Ascending aorta (tissue), 2 donors: ENCODE results near the gene PLEKHO2. TPM values are rescaled to one million over a fixed set of nuclear protein-coding genes. Genes with fewer than 3 reads are reported as not detected.
A peak's percentile ranks its signal among the peaks of the same experiment; 100 is the strongest.

Experiments used
- DNase-seq, 2 donors: peaks; one replicate each; pipeline ENCODE4 v3.0.0-alpha.2; 2019; ENCODE audit warnings: low spot score in 2 of 2
- H3K27ac ChIP-seq, 2 donors: fragments of 200-600 bp; sonication (generic); one replicate each; pipeline ENCODE4 v1.5.1; 2016 to 2017; ENCODE audit warnings: mild to moderate bottlenecking in 1 of 2
- H3K27me3 ChIP-seq: fragments of 200-600 bp; sonication (generic); one replicate; pipeline ENCODE4 v1.5.1; 2017
- H3K36me3 ChIP-seq, 2 donors: fragments of 200-600 bp; sonication (generic); one replicate each; pipeline ENCODE4 v1.5.1; 2016
- H3K4me1 ChIP-seq, 2 donors: fragments of 200-600 bp; sonication (generic); one replicate each; pipeline ENCODE4 v1.5.1; 2016 to 2017; ENCODE audit warnings: mild to moderate bottlenecking in 1 of 2
- H3K4me3 ChIP-seq, 2 donors: fragments of 200-600 bp; sonication (generic); one replicate each; pipeline ENCODE4 v1.5.1; 2016 to 2017; ENCODE audit warnings: mild to moderate bottlenecking in 1 of 2
- H3K9me3 ChIP-seq, 2 donors: fragments of 200-600 bp; sonication (generic); one replicate each; pipeline ENCODE4 v1.5.1; 2016
- intact Hi-C: fragments of 100-400 bp; cut with DNase I; formaldehyde crosslinking; loops from one replicate; pipeline ENCODE4 v1.15.1; 2023
- total RNA-seq: library from RNA; depleted of rRNA; stranded (reverse); fragments of >200 nt; gene quantifications from one replicate; pipeline ENCODE4 v1.1.0, GENCODE V29; 2016
- TF ChIP-seq, protein P1 (sequence below), 3 experiments: fragments of 200-600 bp in 2 of 3; fragments of 450-650 bp in 1 of 3; sonication (generic) in 2 of 3; IDR thresholded peaks; one replicate each; pipeline ENCODE4 v1.5.1; 2016 to 2019; ENCODE audit warnings: antibody characterized with exemption in 3 of 3, mild to moderate bottlenecking in 1 of 3, moderate library complexity in 1 of 3

PLEKHO2 gene
- total RNA-seq, 1 donor from 2014 or later, result 41.4 TPM

- intact Hi-C loops, result no loop called here
- H3K27me3 ChIP-seq, result no peaks in the 10 kb centered on the region
- TF ChIP-seq, protein P1, sequence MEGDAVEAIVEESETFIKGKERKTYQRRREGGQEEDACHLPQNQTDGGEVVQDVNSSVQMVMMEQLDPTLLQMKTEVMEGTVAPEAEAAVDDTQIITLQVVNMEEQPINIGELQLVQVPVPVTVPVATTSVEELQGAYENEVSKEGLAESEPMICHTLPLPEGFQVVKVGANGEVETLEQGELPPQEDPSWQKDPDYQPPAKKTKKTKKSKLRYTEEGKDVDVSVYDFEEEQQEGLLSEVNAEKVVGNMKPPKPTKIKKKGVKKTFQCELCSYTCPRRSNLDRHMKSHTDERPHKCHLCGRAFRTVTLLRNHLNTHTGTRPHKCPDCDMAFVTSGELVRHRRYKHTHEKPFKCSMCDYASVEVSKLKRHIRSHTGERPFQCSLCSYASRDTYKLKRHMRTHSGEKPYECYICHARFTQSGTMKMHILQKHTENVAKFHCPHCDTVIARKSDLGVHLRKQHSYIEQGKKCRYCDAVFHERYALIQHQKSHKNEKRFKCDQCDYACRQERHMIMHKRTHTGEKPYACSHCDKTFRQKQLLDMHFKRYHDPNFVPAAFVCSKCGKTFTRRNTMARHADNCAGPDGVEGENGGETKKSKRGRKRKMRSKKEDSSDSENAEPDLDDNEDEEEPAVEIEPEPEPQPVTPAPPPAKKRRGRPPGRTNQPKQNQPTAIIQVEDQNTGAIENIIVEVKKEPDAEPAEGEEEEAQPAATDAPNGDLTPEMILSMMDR (IDR thresholded peaks at IDR 0.05), result no peak
- DNase-seq, result no peak
- peaks cover 3 to 18% of the 10 kb centered on the region in 2 donors for H3K4me1 ChIP-seq
- H3K27ac ChIP-seq, result no peak overlapping the region
- H3K36me3 ChIP-seq, result peaks cover 47 to 56% of the 10 kb centered on the region in 2 donors
- no peak overlapping the region for H3K4me3 ChIP-seq
- no peaks in the 10 kb centered on the region for H3K9me3 ChIP-seq
Observed at GRCh38 chr15:64861331-64861730, 19.6 kb downstream of the PLEKHO2 start.

DNA sequence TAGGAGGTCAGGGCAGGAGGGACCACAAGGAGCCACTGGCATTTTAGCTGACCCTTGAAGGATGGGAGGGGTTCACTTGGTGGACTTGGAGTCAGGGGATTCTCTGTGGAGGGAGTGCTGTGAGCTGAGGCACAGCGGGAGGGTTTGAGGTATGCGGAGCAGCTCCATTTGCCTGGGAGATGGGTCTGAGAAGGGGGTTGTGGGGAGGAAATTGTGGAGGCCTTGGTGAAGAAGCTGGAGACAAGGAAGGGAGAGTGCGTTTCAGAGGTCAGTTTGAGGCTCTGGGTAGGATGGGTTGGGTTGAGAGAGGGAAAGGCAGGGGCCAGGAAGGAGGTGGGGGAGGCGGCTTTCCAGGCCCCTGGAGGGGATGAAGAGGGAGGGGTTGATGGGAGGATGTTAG is 20.2 kb downstream of the PLEKHO2 start:
- no peaks in the 10 kb centered on the region for H3K27me3 ChIP-seq
- peaks cover 54 to 62% of the 10 kb centered on the region in 2 donors for H3K36me3 ChIP-seq
- peaks cover 3 to 12% of the 10 kb centered on the region in 2 donors for H3K4me1 ChIP-seq
- intact Hi-C loops, result no loop called here
- no peak overlapping the region for H3K4me3 ChIP-seq
- H3K9me3 ChIP-seq, result no peaks in the 10 kb centered on the region
- TF ChIP-seq, protein P1 (IDR thresholded peaks at IDR 0.05), result no peak
- DNase-seq, result no peak
- no peak overlapping the region for H3K27ac ChIP-seq

DNA sequence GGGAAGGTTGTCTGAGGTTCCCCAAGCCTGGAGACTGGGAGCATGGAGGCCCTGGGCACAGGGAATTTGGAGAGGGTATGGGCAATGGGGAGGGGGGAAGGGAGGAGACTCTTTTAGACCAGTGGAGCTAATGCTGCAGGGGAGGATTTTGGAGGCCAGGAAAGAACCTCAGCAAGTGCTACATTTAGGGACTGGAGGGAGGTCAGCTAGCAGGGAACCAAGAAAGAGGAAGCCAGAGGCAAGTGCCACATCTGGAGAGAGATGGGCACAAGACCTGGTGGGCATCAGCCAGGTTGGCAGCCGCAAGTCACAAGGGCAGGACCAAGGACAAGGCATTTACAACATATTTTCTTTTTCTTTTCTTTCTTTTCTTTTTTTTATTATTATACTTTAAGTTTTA is 20.7 kb downstream of the PLEKHO2 start:
- no peaks in the 10 kb centered on the region for H3K9me3 ChIP-seq
- intact Hi-C loops, result no loop called here
- no peaks in the 10 kb centered on the region for H3K27me3 ChIP-seq
- TF ChIP-seq, protein P1 (IDR thresholded peaks at IDR 0.05), result no peak
- no peak overlapping the region for H3K27ac ChIP-seq
- no peak overlapping the region for H3K4me3 ChIP-seq
- H3K4me1 ChIP-seq, result peaks cover under 1 to 7% of the 10 kb centered on the region in 2 donors
- DNase-seq, result no peak
- peaks cover 58 to 66% of the 10 kb centered on the region in 2 donors for H3K36me3 ChIP-seq

DNA sequence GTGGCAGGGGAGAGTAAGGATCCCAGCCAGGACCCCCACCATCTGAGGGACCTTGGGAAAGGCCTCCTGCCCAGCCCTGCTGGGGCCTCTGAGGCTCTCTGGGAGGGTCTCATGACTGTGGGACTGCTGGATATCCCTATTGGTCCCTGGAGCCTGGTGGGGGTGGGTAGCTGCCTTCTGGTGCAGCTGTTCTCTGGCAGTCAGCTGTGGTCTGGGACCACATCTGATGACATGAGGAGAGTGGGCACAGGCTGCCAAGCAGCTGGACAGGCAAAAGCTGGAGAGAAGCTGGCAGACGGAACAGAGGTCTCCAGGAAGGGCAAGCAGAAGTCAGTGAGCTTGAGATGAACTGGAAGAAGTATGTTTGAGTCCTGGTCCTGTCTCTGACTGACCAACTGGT is 22.4 kb downstream of the PLEKHO2 start:
- intact Hi-C loops, result no loop called here
- no peaks in the 10 kb centered on the region for H3K4me1 ChIP-seq
- TF ChIP-seq, protein P1 (IDR thresholded peaks at IDR 0.05), result no peak
- peaks cover 63 to 71% of the 10 kb centered on the region in 2 donors for H3K36me3 ChIP-seq
- no peak overlapping the region for H3K4me3 ChIP-seq
- H3K27ac ChIP-seq, result no peak overlapping the region
- H3K27me3 ChIP-seq, result no peaks in the 10 kb centered on the region
- no peaks in the 10 kb centered on the region for H3K9me3 ChIP-seq
- DNase-seq, result no peak

DNA sequence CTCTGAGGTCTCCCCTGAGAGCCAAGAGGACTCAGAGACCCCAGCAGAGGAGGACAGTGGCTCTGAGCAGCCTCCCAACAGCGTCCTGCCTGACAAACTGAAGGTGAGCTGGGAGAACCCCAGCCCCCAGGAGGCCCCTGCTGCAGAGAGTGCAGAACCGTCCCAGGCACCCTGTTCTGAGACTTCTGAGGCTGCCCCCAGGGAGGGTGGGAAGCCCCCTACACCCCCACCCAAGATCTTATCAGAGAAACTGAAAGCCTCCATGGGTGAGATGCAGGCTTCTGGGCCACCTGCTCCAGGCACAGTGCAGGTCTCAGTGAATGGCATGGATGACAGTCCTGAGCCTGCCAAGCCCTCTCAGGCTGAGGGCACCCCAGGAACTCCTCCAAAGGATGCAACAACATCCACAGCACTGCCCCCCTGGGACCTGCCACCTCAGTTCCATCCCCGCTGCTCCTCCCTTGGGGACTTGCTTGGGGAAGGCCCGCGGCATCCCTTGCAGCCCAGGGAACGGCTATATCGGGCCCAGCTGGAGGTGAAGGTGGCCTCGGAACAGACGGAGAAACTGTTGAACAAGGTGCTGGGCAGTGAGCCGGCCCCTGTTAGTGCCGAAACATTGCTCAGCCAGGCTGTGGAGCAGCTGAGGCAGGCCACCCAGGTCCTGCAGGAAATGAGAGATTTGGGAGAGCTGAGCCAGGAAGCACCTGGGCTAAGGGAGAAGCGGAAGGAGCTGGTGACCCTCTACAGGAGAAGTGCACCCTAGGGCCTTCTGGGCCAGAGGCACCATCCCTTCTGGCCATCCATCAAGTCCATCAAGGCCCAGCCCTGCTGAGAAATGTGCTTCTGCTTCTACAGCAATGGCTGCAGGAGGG is 23.6 kb downstream of the PLEKHO2 start:
- Histone ChIP-seq H3K9me3 (no peaks in the 10 kb centered on the region), H3K27me3 (no peaks in the 10 kb centered on the region), H3K4me1 (no peaks in the 10 kb centered on the region), H3K4me3 (no peak overlapping the region), H3K27ac (peak overlapping the region in 1 of 2 donors; percentile 39), H3K36me3 (peaks cover 55 to 69% of the 10 kb centered on the region in 2 donors)
- intact Hi-C loops, result no loop called here
- no peak for DNase-seq
- TF ChIP-seq, protein P1 (IDR thresholded peaks at IDR 0.05), result no peak
